Left lung (tissue), 10 donors: Measurements from ENCODE around the gene CDK2. TPM values are rescaled to one million over a fixed set of nuclear protein-coding genes. Genes with fewer than 3 reads are reported as not detected.
A peak's percentile ranks its signal among the peaks of the same experiment; 100 is the strongest.
"Not testable (repeated sequence)": the region's sequence is repeated elsewhere in the genome, so short reads cannot be mapped to it uniquely, and the experiment has no call there.

Experiments
- ATAC-seq: fragments of 200-7000 bp; cut with Tn5 transposase; one replicate; pipeline ENCODE4 v1.9.1; 2020; ENCODE audit warnings: moderate library complexity
- DNase-seq, 4 donors: peaks; one replicate each; pipeline ENCODE4 v3.0.0-alpha.2; 2013 to 2020
- H3K27ac ChIP-seq, 2 donors: fragments of 200-600 bp; sonication (generic) in 1 of 2; one replicate each; pipeline versions ENCODE4 v1.5.0 to v1.8.0; 2020 to 2021
- H3K27me3 ChIP-seq, 2 donors: fragments of 200-600 bp; sonication (generic) in 1 of 2; one replicate each; pipeline versions ENCODE4 v1.5.0 to v1.8.0; 2020 to 2021
- H3K36me3 ChIP-seq, 2 donors: fragments of 200-600 bp; sonication (generic) in 1 of 2; one replicate each; pipeline versions ENCODE4 v1.5.0 to v1.8.0; 2020 to 2021
- H3K4me1 ChIP-seq, 2 donors: fragments of 200-600 bp; one replicate each; pipeline ENCODE4 v1.8.0; 2021
- H3K4me3 ChIP-seq, 2 donors: fragments of 200-600 bp; sonication (generic) in 1 of 2; one replicate each; pipeline versions ENCODE4 v1.5.0 to v1.8.0; 2020 to 2021; ENCODE audit warnings: mild to moderate bottlenecking in 1 of 2
- H3K9me3 ChIP-seq, 2 donors: fragments of 200-600 bp; sonication (generic) in 1 of 2; one replicate each; pipeline versions ENCODE4 v1.5.0 to v1.8.0; 2020 to 2021
- intact Hi-C, 2 donors: fragments of 100-400 bp; cut with DNase I; formaldehyde crosslinking; loops; one replicate each; pipeline versions ENCODE4 v1.11.2 to v1.14.2; 2022
- polyA plus RNA-seq, 6 donors: library from polyadenylated mRNA; unstranded; fragments of 120-200 nt; gene quantifications; one replicate each; pipeline ENCODE4 v1.2.1, GENCODE V29; 2013; ENCODE audit not compliant: insufficient read length in 6 of 6
- total RNA-seq, 2 donors: library from RNA; stranded (reverse); fragmentation: NEBNext Ultra II Directional; extraction: Animal tissue kit (Norgen Biotek cat#: 25700); gene quantifications; one replicate each; pipeline ENCODE4 v1.2.1, GENCODE V29; 2021
- TF ChIP-seq, protein P1 (sequence below), 2 donors: fragments of 200-600 bp; sonication (generic) in 1 of 2; IDR thresholded peaks; one replicate each; pipeline versions ENCODE4 v1.5.0 to v1.8.0; 2021; ENCODE audit warnings: antibody characterized with exemption in 2 of 2
- donor health status: DM: no; HTN: yes; CAD: no.
- donor health status: DM: no; HTN: no; CAD: no.

Gene CDK2
- total and polyA plus RNA-seq, 8 donors: 34.1 to 89.0 (median 76.8) TPM

DNA sequence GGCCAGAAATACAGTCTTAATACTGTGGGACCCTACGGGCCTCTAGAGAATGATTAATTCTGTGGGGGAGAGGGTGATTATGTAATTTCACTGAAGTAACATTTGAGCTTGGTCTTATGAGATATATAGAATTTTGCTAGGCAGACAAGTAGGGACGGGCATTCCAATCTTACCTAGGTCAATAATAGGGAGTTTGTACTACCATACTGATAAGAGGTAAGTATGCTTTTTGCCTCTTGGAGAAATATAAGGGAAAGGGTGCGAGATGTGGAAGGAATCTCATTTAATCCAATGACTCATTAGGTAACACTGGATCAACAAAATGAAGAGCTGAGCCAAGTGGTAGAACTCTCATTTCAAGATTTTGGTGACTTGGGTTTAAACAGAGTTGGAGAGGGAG lies 12.4 kb downstream of the CDK2 start:
- Histone ChIP-seq H3K27me3 (no peaks in the 10 kb centered on the region), H3K36me3 (peaks cover 0 to 28% of the 10 kb centered on the region in 2 donors), H3K4me1 (peaks cover 5 to 77% of the 10 kb centered on the region in 2 donors), H3K27ac (peak overlapping the region; percentile 6 to 48), H3K9me3 (no peaks in the 10 kb centered on the region), H3K4me3 (no peak overlapping the region)
- ATAC-seq (peak; percentile 56), DNase-seq (no peak)
- intact Hi-C loops: no loop called here
- TF ChIP-seq, protein P1, sequence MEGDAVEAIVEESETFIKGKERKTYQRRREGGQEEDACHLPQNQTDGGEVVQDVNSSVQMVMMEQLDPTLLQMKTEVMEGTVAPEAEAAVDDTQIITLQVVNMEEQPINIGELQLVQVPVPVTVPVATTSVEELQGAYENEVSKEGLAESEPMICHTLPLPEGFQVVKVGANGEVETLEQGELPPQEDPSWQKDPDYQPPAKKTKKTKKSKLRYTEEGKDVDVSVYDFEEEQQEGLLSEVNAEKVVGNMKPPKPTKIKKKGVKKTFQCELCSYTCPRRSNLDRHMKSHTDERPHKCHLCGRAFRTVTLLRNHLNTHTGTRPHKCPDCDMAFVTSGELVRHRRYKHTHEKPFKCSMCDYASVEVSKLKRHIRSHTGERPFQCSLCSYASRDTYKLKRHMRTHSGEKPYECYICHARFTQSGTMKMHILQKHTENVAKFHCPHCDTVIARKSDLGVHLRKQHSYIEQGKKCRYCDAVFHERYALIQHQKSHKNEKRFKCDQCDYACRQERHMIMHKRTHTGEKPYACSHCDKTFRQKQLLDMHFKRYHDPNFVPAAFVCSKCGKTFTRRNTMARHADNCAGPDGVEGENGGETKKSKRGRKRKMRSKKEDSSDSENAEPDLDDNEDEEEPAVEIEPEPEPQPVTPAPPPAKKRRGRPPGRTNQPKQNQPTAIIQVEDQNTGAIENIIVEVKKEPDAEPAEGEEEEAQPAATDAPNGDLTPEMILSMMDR (IDR thresholded peaks at IDR 0.05): no peak

DNA sequence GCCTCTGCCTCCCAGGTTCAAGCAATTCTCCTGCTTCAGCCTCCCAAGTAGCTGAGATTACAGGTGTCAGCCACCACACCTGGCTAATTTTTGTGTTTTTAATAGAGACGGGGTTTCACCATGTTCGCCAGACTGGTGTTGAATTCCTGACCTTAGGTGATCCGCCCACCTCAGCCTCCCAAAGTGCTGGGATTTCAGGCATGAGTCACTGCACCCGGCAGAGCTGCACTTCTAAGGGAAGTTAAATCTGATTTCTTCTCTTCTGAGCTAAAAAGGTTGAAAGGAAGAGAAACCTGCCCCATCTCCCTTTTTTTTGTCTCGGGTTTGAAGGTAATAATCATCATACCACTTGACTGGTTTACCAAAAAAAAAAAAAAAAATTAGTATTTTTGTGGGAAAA lies 15.3 kb downstream of the CDK2 start:
- peak; percentile 36 for ATAC-seq
- intact Hi-C loops, DNase-seq, H3K4me3 ChIP-seq, H3K9me3 ChIP-seq, H3K27me3 ChIP-seq: not testable (repeated sequence)
- peaks cover 0 to 57% of the 10 kb centered on the region in 2 donors for H3K36me3 ChIP-seq
- peaks cover 5 to 68% of the 10 kb centered on the region in 2 donors for H3K4me1 ChIP-seq
- peak overlapping the region; percentile 7 to 64 for H3K27ac ChIP-seq

DNA sequence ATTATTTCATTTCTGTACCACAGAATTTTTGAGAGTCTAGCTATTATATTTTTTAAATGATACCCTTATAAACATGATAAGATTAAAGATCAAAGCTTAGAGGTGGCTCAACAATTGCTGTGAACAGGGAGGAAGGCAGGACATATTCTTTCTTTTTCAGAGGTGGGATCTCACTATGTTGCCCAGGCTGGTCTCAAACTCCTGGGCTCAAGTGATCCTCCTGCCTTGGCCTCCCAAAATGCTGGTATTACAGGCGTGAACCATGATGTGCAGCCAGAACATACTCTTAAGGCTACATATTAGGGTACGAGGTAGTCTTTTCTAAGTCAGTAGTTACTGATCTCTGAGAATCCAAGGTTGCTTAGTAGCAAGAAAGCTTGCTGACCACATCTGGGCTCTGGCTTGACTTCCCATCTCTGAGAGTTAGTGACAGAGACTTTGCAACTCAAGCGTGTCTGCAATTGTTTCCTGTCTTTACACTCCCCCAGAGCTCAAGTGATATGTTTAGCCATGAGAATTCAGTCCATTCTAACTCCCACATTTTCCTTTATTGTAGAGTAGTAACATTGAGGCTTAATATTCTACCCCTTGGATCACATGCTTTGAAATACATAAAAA lies 15.8 kb downstream of the CDK2 start:
- H3K27ac ChIP-seq: peak overlapping the region; percentile 7 to 64
- DNase-seq (no peak), ATAC-seq (no peak)
- H3K4me1 ChIP-seq: peaks cover 5 to 63% of the 10 kb centered on the region in 2 donors
- no peaks in the 10 kb centered on the region for H3K27me3 ChIP-seq
- no peaks in the 10 kb centered on the region for H3K9me3 ChIP-seq
- intact Hi-C loops: no loop called here
- peaks cover 0 to 62% of the 10 kb centered on the region in 2 donors for H3K36me3 ChIP-seq
- no peak overlapping the region for H3K4me3 ChIP-seq
- TF ChIP-seq, protein P1 (IDR thresholded peaks at IDR 0.05): no peak

DNA sequence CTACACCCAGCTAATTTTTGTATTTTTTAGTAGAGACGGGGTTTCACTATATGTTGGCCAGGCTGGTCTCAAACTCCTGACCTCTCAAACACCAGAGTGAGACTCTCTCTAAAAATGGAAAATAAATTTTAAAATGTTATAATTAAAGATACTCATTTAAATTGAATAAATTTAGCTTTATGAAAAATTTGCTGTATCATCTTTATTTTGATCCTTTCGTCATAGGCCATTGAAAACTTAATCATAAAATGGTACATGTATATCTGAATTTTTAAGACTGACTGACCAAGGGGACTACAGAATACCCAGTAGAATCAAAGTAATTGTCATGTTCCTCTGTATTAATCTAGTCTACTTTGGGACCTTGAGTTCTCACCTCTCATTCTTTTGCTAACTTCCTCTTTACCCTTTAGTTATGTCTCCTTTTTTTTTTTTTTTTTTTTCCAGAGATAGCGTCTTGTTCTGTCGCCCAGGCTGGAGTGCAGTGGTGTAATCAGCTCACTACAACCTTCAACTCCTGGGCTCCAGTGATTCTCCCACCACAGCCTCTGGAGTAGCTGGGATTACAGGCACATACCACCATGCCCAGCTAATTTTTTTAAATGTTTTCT lies 16.7 kb downstream of the CDK2 start:
- no peaks in the 10 kb centered on the region for H3K27me3 ChIP-seq
- H3K9me3 ChIP-seq: no peaks in the 10 kb centered on the region
- no peak for DNase-seq
- H3K36me3 ChIP-seq: peaks cover 0 to 71% of the 10 kb centered on the region in 2 donors
- peak overlapping the region in 1 of 2 donors; percentile 59 for H3K27ac ChIP-seq
- H3K4me1 ChIP-seq: peaks cover 2 to 54% of the 10 kb centered on the region in 2 donors
- ATAC-seq: no peak
- no peak overlapping the region for H3K4me3 ChIP-seq
- intact Hi-C loops: no loop called here
- TF ChIP-seq, protein P1 (IDR thresholded peaks at IDR 0.05): no peak

DNA sequence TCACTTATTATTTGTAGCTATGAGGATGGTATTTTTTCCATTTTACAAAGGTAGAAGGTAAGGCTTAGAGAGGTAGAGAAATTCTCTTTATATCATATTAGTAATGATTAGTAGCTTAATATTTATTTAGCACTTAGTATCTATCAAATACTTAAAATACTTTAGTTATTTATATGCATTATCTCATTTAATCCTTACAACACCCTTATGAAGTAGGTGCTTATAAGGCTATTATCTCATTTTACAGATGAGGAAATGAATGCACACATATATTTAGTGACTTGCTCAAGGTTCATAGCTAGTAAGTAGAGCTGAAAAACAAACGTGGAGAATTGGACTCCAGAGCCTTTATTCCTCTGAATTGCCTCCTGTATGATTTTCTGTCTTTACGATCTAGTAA lies 18.2 kb downstream of the CDK2 start:
- H3K9me3 ChIP-seq: no peaks in the 10 kb centered on the region
- no peaks in the 10 kb centered on the region for H3K27me3 ChIP-seq
- intact Hi-C loops: no loop called here
- DNase-seq (no peak), ATAC-seq (no peak)
- TF ChIP-seq, protein P1 (IDR thresholded peaks at IDR 0.05): no peak
- H3K4me1 ChIP-seq: peaks cover 0 to 38% of the 10 kb centered on the region in 2 donors
- H3K27ac ChIP-seq: no peak overlapping the region
- peaks cover 0 to 86% of the 10 kb centered on the region in 2 donors for H3K36me3 ChIP-seq
- no peak overlapping the region for H3K4me3 ChIP-seq
